HCT116 (cell line): ENCODE measurements around the gene CGNL1. TPM values are rescaled to one million over a fixed set of nuclear protein-coding genes. Genes with fewer than 3 reads are reported as not detected.

ENCODE experiments used
- ATAC-seq: fragments of 200-7000 bp; cut with Tn5 transposase; 2 replicates; pipeline ENCODE4 v1.9.1; 2020; ENCODE audit warnings: mild to moderate bottlenecking, moderate library complexity
- BruUV-seq: library from RNA; stranded (reverse); fragments of 400-500 nt; replicated peaks from 2 replicates; lab custom pipeline; 2021; lab: Mats Ljungman, UMichigan
- CTCF ChIA-PET: fragments of 300-600 bp; sonication (Branson Sonifier 250); formaldehyde crosslinking; loops from one replicate; lab custom pipeline; 2021; ENCODE audit warnings: antibody characterized with exemption; lab: Charles Lee
- POLR2A ChIA-PET: fragments of 300-600, 350-600 bp; sonication (Branson Sonifier 250); formaldehyde crosslinking; loops from one replicate; lab custom pipeline; 2021; ENCODE audit warnings: antibody characterized with exemption; lab: Charles Lee
- RAD21 ChIA-PET, 2 experiments: fragments of 300-600 bp; sonication (Branson Sonifier 250); formaldehyde crosslinking; loops; one replicate each; lab custom pipeline; 2023; ENCODE audit warnings: low total read pairs in 2 of 2; ENCODE audit not compliant: uncharacterized antibody in 2 of 2, unreplicated experiment in 2 of 2, low non-redundant PET in 1 of 2; lab: Charles Lee
- DNase-seq: peaks from one replicate; pipeline ENCODE4 v3.0.0-alpha.2; 2010; ENCODE audit warnings: low read depth, low spot score
- H2AFZ ChIP-seq: fragments of 200-600 bp; shearing (Covaris generic), sonication (generic); 2 replicates; pipeline ENCODE4 v1.6.1; 2017; ENCODE audit warnings: low read depth, mixed run types, mixed read lengths, antibody characterized with exemption, low read length; ENCODE audit not compliant: poor library complexity, severe bottlenecking
- H3K27ac ChIP-seq: 2 replicates; pipeline ENCODE4 v1.5.1; 2012; ENCODE audit warnings: low read depth, low read length
- H3K27me3 ChIP-seq: fragments of 200-600 bp; sonication (generic); 2 replicates; pipeline ENCODE4 v1.6.1; 2016; ENCODE audit warnings: mixed run types, low read length, mixed read lengths; ENCODE audit not compliant: insufficient read depth
- H3K36me3 ChIP-seq, 2 experiments: fragments of 200-500 bp in 1 of 2; fragments of 200-600 bp in 1 of 2; sonication (Bioruptor generic) in 1 of 2; sonication (generic) in 1 of 2; 2 replicates each; pipeline versions ENCODE4 v1.5.1 to v1.6.1; 2014 to 2016; ENCODE audit warnings: low read length in 2 of 2, inconsistent platforms in 1 of 2, mixed read lengths in 1 of 2, mixed run types in 1 of 2; ENCODE audit not compliant: insufficient read depth in 2 of 2, control insufficient read depth in 1 of 2
- H3K4me1 ChIP-seq, 2 experiments: fragments of 200-600 bp in 1 of 2; sonication (generic) in 1 of 2; 2 replicates each; pipeline versions ENCODE4 v1.5.1 to v1.6.1; 2012 to 2017; ENCODE audit warnings: low read length in 2 of 2, inconsistent platforms in 1 of 2, mild to moderate bottlenecking in 1 of 2, mixed read lengths in 1 of 2, mixed run types in 1 of 2, moderate library complexity in 1 of 2; ENCODE audit not compliant: insufficient read depth in 2 of 2, control insufficient read depth in 1 of 2
- H3K4me2 ChIP-seq: fragments of 200-600 bp; sonication (generic); 2 replicates; pipeline ENCODE4 v1.6.1; 2017; ENCODE audit warnings: mixed run types, low read length, mixed read lengths
- H3K4me3 ChIP-seq, 2 experiments: fragments of 200-600 bp in 1 of 2; sonication (generic) in 1 of 2; replicated peaks in 1 of 2; 2 replicates each; pipeline ENCODE4 v1.5.1; 2011 to 2016; ENCODE audit warnings: low read length in 2 of 2, control low read depth in 1 of 2, low read depth in 1 of 2, mild to moderate bottlenecking in 1 of 2, mixed read lengths in 1 of 2, mixed run types in 1 of 2
- H3K79me2 ChIP-seq: fragments of 200-600 bp; sonication (generic); 2 replicates; pipeline ENCODE4 v1.6.1; 2017; ENCODE audit warnings: mild to moderate bottlenecking, mixed run types, low read length, moderate library complexity, mixed read lengths; ENCODE audit not compliant: insufficient read depth
- H3K9ac ChIP-seq: fragments of 200-600 bp; sonication (generic); 2 replicates; pipeline ENCODE4 v1.6.1; 2016; ENCODE audit warnings: low read length, mixed read lengths
- H3K9me2 ChIP-seq: fragments of 200-600 bp; sonication (generic), shearing (Covaris generic); 2 replicates; pipeline ENCODE4 v1.6.1; 2017; ENCODE audit warnings: mixed run types, mild to moderate bottlenecking, moderate library complexity; ENCODE audit not compliant: insufficient read depth
- H3K9me3 ChIP-seq, 2 experiments: fragments of 200-500 bp in 1 of 2; fragments of 200-600 bp in 1 of 2; sonication (Bioruptor generic) in 1 of 2; sonication (generic) in 1 of 2; 2 replicates each; pipeline ENCODE4 v1.6.1; 2014 to 2017; ENCODE audit warnings: low read length in 2 of 2, mixed read lengths in 2 of 2, inconsistent platforms in 1 of 2, low read depth in 1 of 2, mild to moderate bottlenecking in 1 of 2, mixed run types in 1 of 2, moderate library complexity in 1 of 2; ENCODE audit not compliant: control insufficient read depth in 1 of 2, insufficient read depth in 1 of 2
- H4K20me1 ChIP-seq: fragments of 200-600 bp; sonication (generic), shearing (Covaris generic); 2 replicates; pipeline ENCODE4 v1.6.1; 2017; ENCODE audit warnings: mixed run types, mild to moderate bottlenecking, moderate library complexity; ENCODE audit not compliant: insufficient read depth
- ATF3 ChIP-seq: IDR thresholded peaks from 2 replicates; pipeline ENCODE4 v1.6.1; 2012
- CBX3 ChIP-seq: IDR thresholded peaks from 2 replicates; pipeline ENCODE4 v1.6.1; 2012; ENCODE audit warnings: low read depth
- EGR1 ChIP-seq: IDR thresholded peaks from 2 replicates; pipeline ENCODE4 v1.6.1; 2012; ENCODE audit warnings: low read depth
- FOSL1 ChIP-seq: IDR thresholded peaks from 2 replicates; pipeline ENCODE4 v1.6.1; 2012; ENCODE audit warnings: low read depth
- JUND ChIP-seq: IDR thresholded peaks from 2 replicates; pipeline ENCODE4 v1.6.1; 2012
- MAX ChIP-seq: IDR thresholded peaks from 2 replicates; pipeline ENCODE4 v1.6.1; 2012
- POLR2AphosphoS5 ChIP-seq: IDR thresholded peaks from 2 replicates; pipeline ENCODE4 v1.6.1; 2011; ENCODE audit warnings: mild to moderate bottlenecking, low read depth, low read length, moderate library complexity
- SIN3A ChIP-seq: IDR thresholded peaks from 2 replicates; pipeline ENCODE4 v1.6.1; 2012; ENCODE audit warnings: low read depth
- SRF ChIP-seq: IDR thresholded peaks from 2 replicates; pipeline ENCODE4 v1.6.1; 2012; ENCODE audit warnings: low read depth
- TCF7L2 ChIP-seq: IDR thresholded peaks from 2 replicates; pipeline ENCODE4 v1.7.0; 2011; ENCODE audit warnings: borderline replicate concordance, inconsistent platforms; ENCODE audit not compliant: insufficient read depth, insufficient read length; ENCODE audit errors: extremely low read depth
- intact Hi-C: fragments of 100-400 bp; cut with micrococcal nuclease; formaldehyde crosslinking; loops from 2 replicates; pipeline ENCODE4 v1.10.0; 2022
- total RNA-seq: library from RNA; stranded (reverse); gene quantifications from one replicate; pipeline ENCODE4 v1.2.1, GENCODE V29; 2021; ENCODE audit not compliant: unreplicated experiment

Gene CGNL1
- total RNA-seq, 1 experiment from 2014 or later: 2.2 TPM

GRCh38 chr15:57538265-57538529, 161.9 kb downstream of the CGNL1 start:
- Histone ChIP-seq H3K4me3 (no peak overlapping the region), H3K9me2 (no peaks in the 10 kb centered on the region), H3K79me2 (no peaks in the 10 kb centered on the region), H4K20me1 (no peaks in the 10 kb centered on the region), H2AFZ (no peak overlapping the region), H3K27ac (no peak overlapping the region), H3K27me3 (no peaks in the 10 kb centered on the region), H3K36me3 (no peaks in the 10 kb centered on the region), H3K4me1 (peaks cover 6% of the 10 kb centered on the region in 2 experiments; a peak in 3 of 4 replicates), H3K9ac (no peak overlapping the region), H3K9me3 (no peaks in the 10 kb centered on the region), H3K4me2 (no peak overlapping the region)
- BruUV-seq: no TSS peak
- ChIA-PET CTCF (no interaction called here), POLR2A (no interaction called here), RAD21 (no interaction called here)
- ATAC-seq (no peak), DNase-seq (no peak)
- no peak for TF ChIP-seq FOSL1
- intact Hi-C loops: no loop called here

- Histone ChIP-seq H4K20me1 (no peaks in the 10 kb centered on the region), H3K27me3 (no peaks in the 10 kb centered on the region), H3K27ac (no peak overlapping the region), H2AFZ (no peak overlapping the region), H3K9me2 (no peaks in the 10 kb centered on the region), H3K36me3 (no peaks in the 10 kb centered on the region), H3K9me3 (no peaks in the 10 kb centered on the region), H3K4me1 (peaks cover 6% of the 10 kb centered on the region in 2 experiments; a peak in 3 of 4 replicates), H3K4me3 (no peak overlapping the region), H3K4me2 (no peak overlapping the region), H3K79me2 (no peaks in the 10 kb centered on the region), H3K9ac (no peak overlapping the region)
- intact Hi-C loops: no loop called here
- DNase-seq: no peak
- no TSS peak for BruUV-seq
- RAD21 ChIA-PET: no interaction called here
- ATAC-seq: no peak
- POLR2A ChIA-PET: no interaction called here
- CTCF ChIA-PET: interaction anchor here (0.6 to 1.3 kb wide), 2 partner anchors 11 to 164 kb away, joined by 3 to 5 read pairs; no protein-coding TSS in a partner anchor
- no peak for TF ChIP-seq SIN3A
- no peak for TF ChIP-seq FOSL1
- no peak for TF ChIP-seq POLR2AphosphoS5
- no peak for TF ChIP-seq TCF7L2
- no peak for TF ChIP-seq ATF3
- TF ChIP-seq CBX3: no peak
- no peak for TF ChIP-seq MAX
- no peak for TF ChIP-seq JUND
- TF ChIP-seq EGR1: no peak
- TF ChIP-seq SRF: no peak
These were observed 162.5 kb downstream of the CGNL1 start for GRCh38 chr15:57538821-57539220.
